Prostate gland (tissue), 2 donors: ENCODE measurements around the gene RADIL.

Experiments used
- CTCF ChIP-seq, 4 experiments: fragments of 200-600 bp in 2 of 4; fragments of 450-650 bp in 2 of 4; sonication (generic) in 2 of 4; IDR thresholded peaks; 1 replicate in 3 of 4; 2 replicates in 1 of 4; pipeline ENCODE4 v1.5.1; 2016 to 2019; ENCODE audit warnings: antibody characterized with exemption in 4 of 4, mild to moderate bottlenecking in 2 of 4, moderate library complexity in 2 of 4
- POLR2AphosphoS5 ChIP-seq: sonication (generic); formaldehyde crosslinking; IDR thresholded peaks from one replicate; pipeline ENCODE4 v1.6.1; 2017; ENCODE audit warnings: antibody characterized with exemption

GRCh38 chr7:4760952-4761351, 122.6 kb downstream of the RADIL start:
- TF ChIP-seq CTCF (IDR thresholded peaks at IDR 0.05) (no peak), POLR2AphosphoS5 (no peak)
